ENCODE measurements around the gene GPRC5A.
"Not testable (repeated sequence)": the region's sequence is repeated elsewhere in the genome, so short reads cannot be mapped to it uniquely, and the experiment has no call there.

The GPRC5A gene, protein sequence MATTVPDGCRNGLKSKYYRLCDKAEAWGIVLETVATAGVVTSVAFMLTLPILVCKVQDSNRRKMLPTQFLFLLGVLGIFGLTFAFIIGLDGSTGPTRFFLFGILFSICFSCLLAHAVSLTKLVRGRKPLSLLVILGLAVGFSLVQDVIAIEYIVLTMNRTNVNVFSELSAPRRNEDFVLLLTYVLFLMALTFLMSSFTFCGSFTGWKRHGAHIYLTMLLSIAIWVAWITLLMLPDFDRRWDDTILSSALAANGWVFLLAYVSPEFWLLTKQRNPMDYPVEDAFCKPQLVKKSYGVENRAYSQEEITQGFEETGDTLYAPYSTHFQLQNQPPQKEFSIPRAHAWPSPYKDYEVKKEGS

GRCh38 chr12:12891080-12891880 lies at the start of gene GPRC5A:
TSS of gene GPRC5A (plus strand) at chr12:12891562. CDS start at chr12:12908250, 16,688 bp downstream.
- peak; percentile 95 for DNase-seq (ENCODE audit: low spot score)

GRCh38 chr12:12845794-12846243 lies 45.5 kb upstream of the GPRC5A start:
- no peak for DNase-seq (ENCODE audit: low spot score)

- DNase-seq (ENCODE audit: low spot score): not testable (repeated sequence)
These were observed 44.6 kb upstream of the GPRC5A start for GRCh38 chr12:12846780-12847179.

GRCh38 chr12:12853435-12853834 lies 37.9 kb upstream of the GPRC5A start:
- no peak for DNase-seq (ENCODE audit: low spot score)

GRCh38 chr12:12859690-12860089 lies 31.7 kb upstream of the GPRC5A start:
- DNase-seq (ENCODE audit: low spot score): peak; percentile 14

- no peak for DNase-seq (ENCODE audit: low spot score)
These were observed 27.1 kb upstream of the GPRC5A start for GRCh38 chr12:12864243-12864642.

DNA sequence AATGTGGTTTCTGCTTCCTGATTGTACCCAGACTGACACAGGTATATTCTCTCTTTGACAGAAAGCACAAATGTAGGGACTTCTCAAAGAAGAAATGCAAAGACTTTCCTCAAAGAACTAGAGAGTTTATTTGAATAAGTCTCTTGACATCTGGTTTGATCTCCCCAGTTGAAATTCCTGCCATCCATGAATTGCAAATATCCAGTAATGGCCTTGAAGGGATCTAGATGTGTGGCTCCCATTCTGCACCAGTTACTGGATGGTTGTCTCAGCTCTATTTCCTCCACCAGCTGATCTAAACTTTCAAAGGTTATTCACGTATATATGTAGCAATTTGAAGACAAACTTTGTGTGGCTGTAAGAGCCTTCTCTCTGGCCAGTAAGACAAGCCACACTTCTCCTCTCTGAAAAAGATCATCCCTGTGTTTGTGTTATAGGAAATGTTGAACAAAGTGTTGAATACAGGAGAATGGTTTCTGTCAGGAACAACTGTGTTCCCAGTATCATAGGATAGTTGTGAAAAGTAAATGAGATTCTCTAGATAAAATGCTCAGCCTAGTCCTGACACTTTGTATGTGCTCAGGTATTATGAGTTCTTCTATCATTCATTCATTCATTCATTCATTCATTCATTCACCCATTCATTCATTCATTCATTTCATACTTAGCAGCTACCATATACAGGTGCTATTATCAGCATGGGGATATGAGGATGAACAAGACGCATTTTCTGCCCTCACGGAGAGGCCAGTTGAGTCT lies 22.7 kb upstream of the GPRC5A start:
- no peak for DNase-seq (ENCODE audit: low spot score)

DNA sequence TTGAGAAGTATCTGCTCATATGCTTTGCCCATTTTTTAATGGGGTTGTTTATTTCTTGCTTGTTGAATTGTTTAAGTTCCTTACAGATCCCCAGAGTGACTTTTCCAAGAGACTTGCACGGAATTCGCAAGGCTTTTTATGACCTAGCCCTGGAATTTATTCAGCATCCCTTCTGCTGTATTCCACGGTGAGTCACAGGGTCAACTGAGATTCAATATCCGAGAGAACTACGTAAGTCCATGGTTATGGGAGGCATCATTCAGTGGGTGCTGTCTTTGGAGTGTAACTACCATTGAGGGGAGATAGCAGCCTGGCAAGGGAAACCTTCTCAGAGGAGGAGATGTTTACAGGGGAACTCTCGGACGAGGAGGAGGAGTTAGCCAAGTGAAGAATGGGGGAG lies 20.9 kb upstream of the GPRC5A start:
- DNase-seq (ENCODE audit: low spot score): no peak

DNA sequence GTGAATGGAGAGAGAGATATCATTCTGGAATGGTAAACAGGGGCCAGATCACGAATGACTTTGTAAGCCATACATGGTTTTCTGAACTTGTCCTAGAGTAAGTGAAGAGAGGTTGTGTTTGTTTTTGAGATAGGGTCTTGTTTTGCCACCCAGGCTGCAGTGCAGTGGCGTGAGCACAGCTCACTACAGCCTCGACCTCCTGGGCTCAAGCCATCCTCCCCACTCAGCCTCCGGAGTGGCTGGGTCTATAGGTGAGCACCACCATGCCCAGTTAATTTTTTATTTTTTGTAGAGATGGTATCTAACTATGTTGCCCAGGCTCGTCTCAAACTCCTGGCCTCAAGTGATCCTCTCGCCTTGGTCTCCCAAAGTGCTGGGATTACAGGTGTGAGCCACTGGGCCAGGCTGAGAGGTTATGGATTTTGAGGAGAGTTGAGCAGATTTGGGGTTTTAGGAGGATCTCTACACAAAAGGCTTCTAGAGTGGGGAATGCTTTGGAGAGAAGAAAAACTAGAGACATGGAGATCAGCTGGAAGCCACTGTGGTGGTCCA lies 19.7 kb upstream of the GPRC5A start:
- no peak for DNase-seq (ENCODE audit: low spot score)

DNA sequence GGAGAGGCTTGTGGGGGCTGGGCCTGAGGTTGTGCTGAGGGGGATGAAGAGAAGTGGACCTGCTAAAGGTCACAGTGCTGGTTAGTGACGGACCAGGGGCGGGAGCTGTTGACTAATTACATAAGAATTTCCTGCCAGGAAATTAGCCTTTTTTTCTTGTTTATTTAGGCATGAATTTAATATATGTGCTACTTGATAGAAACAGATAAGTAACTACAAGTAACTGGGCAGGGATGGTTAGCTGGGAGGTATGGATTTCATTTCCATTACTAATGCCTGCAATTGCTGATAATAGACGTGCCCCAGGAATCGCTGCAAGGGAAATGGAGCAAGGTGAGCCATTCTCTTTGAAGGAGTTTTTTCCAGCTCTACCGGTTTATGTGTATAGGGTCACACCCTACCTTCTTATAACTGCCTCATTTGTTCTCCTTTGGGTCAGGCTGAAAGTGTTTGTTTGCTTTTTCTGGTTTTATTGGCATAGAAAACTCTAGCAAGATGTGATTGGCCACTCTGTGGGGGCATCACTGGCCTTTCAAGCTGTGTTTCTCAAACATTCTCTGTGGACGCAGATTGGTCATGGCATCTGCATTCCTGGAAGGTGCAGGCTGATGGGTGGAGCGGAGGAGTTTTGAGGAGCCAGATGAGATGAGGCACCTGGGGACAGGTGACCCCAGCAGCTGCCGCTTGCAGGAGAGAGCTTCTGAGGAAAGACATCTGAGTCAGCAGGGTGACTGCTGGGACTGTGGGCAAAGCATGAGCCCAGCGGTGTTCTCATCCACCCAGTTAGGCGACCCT lies 19.0 kb upstream of the GPRC5A start:
- DNase-seq (ENCODE audit: low spot score): peak; percentile 48

- peak; percentile 18 for DNase-seq (ENCODE audit: low spot score)
These were observed 18.5 kb upstream of the GPRC5A start for GRCh38 chr12:12872934-12873275.

GRCh38 chr12:12874029-12874428 lies 17.3 kb upstream of the GPRC5A start:
- no peak for DNase-seq (ENCODE audit: low spot score)

DNA sequence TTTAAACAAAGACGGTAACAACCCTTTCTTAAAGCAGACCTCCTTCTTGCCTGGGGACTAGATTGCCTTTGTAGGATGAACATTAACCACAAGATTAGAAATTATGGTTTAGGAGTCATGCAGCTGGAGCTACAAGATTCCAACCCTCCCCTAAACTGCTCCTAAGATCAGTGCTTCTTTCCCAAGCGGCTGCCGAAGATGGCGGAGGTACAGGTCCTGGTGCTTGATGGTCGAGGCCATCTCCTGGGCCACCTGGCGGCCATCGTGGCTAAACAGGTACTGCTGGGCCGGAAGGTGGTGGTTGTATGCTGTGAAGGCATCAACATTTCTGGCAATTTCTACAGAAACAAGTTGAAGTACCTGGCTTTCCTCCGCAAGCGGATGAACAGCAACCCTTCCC lies 16.1 kb upstream of the GPRC5A start:
- DNase-seq (ENCODE audit: low spot score): not testable (repeated sequence)

GRCh38 chr12:12877153-12877768 lies 14.1 kb upstream of the GPRC5A start:
- DNase-seq (ENCODE audit: low spot score): no peak

DNA sequence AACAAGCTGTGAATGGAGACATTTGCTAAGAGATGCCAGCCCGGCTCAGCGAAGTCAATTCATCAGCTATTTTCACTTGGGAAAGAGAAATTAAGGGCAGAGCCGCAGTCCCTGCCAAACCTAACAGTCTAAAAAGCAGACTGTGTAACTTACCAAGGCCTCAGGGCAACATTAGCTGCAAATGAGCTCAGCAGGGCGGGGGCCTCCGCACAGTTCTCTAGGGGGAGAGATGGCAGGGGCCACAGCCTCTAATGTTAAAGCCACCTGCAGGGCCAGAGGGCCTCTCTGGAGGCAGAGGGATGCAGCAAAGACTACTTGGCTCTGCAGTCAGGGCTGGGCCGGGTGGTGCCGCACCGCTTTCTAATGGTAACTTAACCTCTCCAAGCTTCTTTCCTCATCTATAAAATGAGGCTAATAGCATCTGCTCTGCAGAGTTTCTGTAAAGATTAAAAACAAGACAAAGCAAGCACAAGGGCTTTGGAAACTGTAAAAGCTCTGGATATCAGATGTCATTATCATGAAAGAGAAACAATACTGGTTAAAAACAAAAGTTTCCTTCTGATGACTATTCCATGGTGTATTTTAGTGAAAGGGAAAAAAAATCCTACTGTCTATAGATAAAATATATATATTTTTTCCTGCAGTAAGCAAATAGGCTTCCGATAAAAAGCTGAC lies 13.4 kb upstream of the GPRC5A start:
- no peak for DNase-seq (ENCODE audit: low spot score)

GRCh38 chr12:12880537-12880936 lies 10.8 kb upstream of the GPRC5A start:
- DNase-seq (ENCODE audit: low spot score): no peak

GRCh38 chr12:12881151-12881909 lies 10.0 kb upstream of the GPRC5A start:
- peak; percentile 31 for DNase-seq (ENCODE audit: low spot score)

DNA sequence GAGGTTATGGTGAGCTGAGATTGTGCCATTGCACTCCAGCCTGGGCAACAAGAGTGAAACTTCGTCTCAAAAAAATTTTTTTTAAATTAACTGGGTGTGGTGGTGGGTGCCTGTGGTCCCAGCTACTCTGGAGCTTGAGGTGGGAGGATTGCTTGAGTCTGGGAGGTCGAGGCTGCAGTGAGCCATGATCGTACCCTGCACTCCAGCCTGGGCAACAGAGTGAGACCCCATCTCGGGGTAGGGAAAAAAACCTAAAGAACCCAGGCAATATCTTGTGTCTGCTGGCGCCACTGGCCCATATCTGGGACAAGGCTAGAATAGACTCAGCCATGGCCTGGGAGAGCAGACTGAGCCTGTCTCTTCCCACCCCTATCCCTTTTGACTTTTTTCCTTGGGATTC lies 9.1 kb upstream of the GPRC5A start:
- DNase-seq (ENCODE audit: low spot score): no peak

- no peak for DNase-seq (ENCODE audit: low spot score)
These were observed 7.9 kb upstream of the GPRC5A start for GRCh38 chr12:12883369-12884001.
